Kidney (tissue), 14 donors: ENCODE results near the gene CAMTA1. TPM values are rescaled to one million over a fixed set of nuclear protein-coding genes. Genes with fewer than 3 reads are reported as not detected.

Experiments used
- DNase-seq, 5 donors: peaks; one replicate each; pipeline ENCODE4 v3.0.0-alpha.2; 2013 to 2020
- FAIRE-seq: peaks from 2 replicates; lab custom pipeline; 2012; peaks lifted over from hg19 to GRCh38; lab: Jason Lieb, UNC
- H3K27ac ChIP-seq, 2 donors: one replicate each; pipeline ENCODE4 v1.7.0; 2013; ENCODE audit warnings: low read depth in 2 of 2, low read length in 2 of 2, inconsistent platforms in 1 of 2
- H3K27me3 ChIP-seq: one replicate; pipeline ENCODE4 v1.7.1; 2013; ENCODE audit warnings: low read length, inconsistent platforms; ENCODE audit not compliant: control insufficient read depth, insufficient read depth
- H3K36me3 ChIP-seq, 3 donors: one replicate each; pipeline versions ENCODE4 v1.7.0 to v1.7.1; 2013; ENCODE audit warnings: low read length in 3 of 3, control low read depth in 1 of 3, inconsistent platforms in 1 of 3; ENCODE audit not compliant: insufficient read depth in 3 of 3, control insufficient read depth in 2 of 3
- H3K4me1 ChIP-seq, 3 donors: one replicate each; pipeline versions ENCODE4 v1.7.0 to v1.7.1; 2013; ENCODE audit warnings: low read length in 3 of 3, inconsistent platforms in 1 of 3, low read depth in 1 of 3; ENCODE audit not compliant: control insufficient read depth in 2 of 3, insufficient read depth in 2 of 3
- H3K4me3 ChIP-seq, 3 donors: one replicate each; pipeline versions ENCODE4 v1.7.0 to v1.8.1; 2013; ENCODE audit warnings: low read length in 3 of 3, control low read depth in 1 of 3, inconsistent platforms in 1 of 3
- H3K9ac ChIP-seq, 3 donors: one replicate each; pipeline versions ENCODE4 v1.7.0 to v1.7.1; 2013; ENCODE audit warnings: low read length in 3 of 3, control low read depth in 1 of 3, inconsistent platforms in 1 of 3
- H3K9me3 ChIP-seq, 3 donors: one replicate each; pipeline versions ENCODE4 v1.7.0 to v1.7.1; 2013; ENCODE audit warnings: low read length in 3 of 3, control low read depth in 1 of 3, inconsistent platforms in 1 of 3; ENCODE audit not compliant: control insufficient read depth in 2 of 3, insufficient read depth in 1 of 3
- CTCF ChIP-seq: IDR thresholded peaks from 3 replicates; pipeline ENCODE4 v1.5.1; 2012; ENCODE audit warnings: mild to moderate bottlenecking, moderate library complexity, borderline replicate concordance; ENCODE audit not compliant: insufficient read depth; ENCODE audit errors: extremely low read depth
- intact Hi-C: fragments of 100-400 bp; cut with DNase I; formaldehyde crosslinking; loops from one replicate; pipeline ENCODE4 v1.11.1; 2022
- polyA plus RNA-seq: library from polyadenylated mRNA; stranded (reverse); fragments of 350-450 nt; fragmentation: Illumina TruSeq; extraction: RNeasy Lipid Tissue Mini Kit (QIAGEN cat#74804); gene quantifications from one replicate; pipeline ENCODE4 v1.2.3, GENCODE V29; 2014; ENCODE audit warnings: low read depth, low replicate concordance; ENCODE audit not compliant: insufficient read depth
- total RNA-seq: library from RNA; stranded (reverse); fragmentation: NEBNext Ultra II Directional; extraction: Animal tissue kit (Norgen Biotek cat#: 25700); gene quantifications from one replicate; pipeline ENCODE4 v1.2.1, GENCODE V29; 2021
- donor health status: control.
- donor health status: control.
- donor health status: control.
- donor health status: control.
- donor health status: control.
- donor health status: DM: yes; HTN: yes; CAD: no.
- donor health status: Normal renal cell carcinoma (clear cell type).

Gene CAMTA1
- total and polyA plus RNA-seq, 2 donors from 2014 or later = 79.0 to 170 TPM

GRCh38 chr1:7401814-7402547 is 616.7 kb downstream of the CAMTA1 start:
- H3K9ac ChIP-seq = no peak overlapping the region
- no peak overlapping the region for H3K4me3 ChIP-seq
- intact Hi-C loops = no loop called here
- H3K4me1 ChIP-seq = no peaks in the 10 kb centered on the region
- no peak for TF ChIP-seq CTCF
- DNase-seq (no peak), FAIRE-seq (no peak)
- peaks cover 0 to 4% (median 0%) of the 10 kb centered on the region in 3 donors for H3K9me3 ChIP-seq
- no peaks in the 10 kb centered on the region for H3K36me3 ChIP-seq
- H3K27ac ChIP-seq = no peak overlapping the region
- H3K27me3 ChIP-seq = no peaks in the 10 kb centered on the region

DNA sequence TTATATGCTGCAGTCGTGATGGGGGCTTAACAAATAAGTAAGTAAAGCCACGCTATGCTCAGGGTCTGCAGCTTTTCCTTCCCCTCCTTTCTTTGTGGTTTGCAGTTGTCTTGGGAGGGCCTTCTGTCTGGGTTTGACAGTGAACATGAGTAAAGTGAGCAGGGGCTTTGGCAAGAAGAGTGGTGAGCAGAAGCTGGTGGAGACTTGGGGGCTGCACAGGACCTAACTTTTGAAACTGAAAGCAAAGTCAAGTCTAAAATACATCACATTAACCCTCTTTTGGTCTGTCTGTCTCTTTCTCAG is 617.2 kb downstream of the CAMTA1 start:
- Histone ChIP-seq H3K27ac (no peak overlapping the region), H3K4me3 (no peak overlapping the region), H3K36me3 (no peaks in the 10 kb centered on the region), H3K9me3 (peaks cover 0 to 4% (median 0%) of the 10 kb centered on the region in 3 donors), H3K9ac (no peak overlapping the region), H3K4me1 (no peaks in the 10 kb centered on the region), H3K27me3 (no peaks in the 10 kb centered on the region)
- FAIRE-seq (no peak), DNase-seq (peak in 1 of 5 donors; percentile 23)
- intact Hi-C loops = no loop called here
- no peak for TF ChIP-seq CTCF

- no peak overlapping the region for H3K27ac ChIP-seq
- TF ChIP-seq CTCF = no peak
- no peaks in the 10 kb centered on the region for H3K4me1 ChIP-seq
- no peak overlapping the region for H3K9ac ChIP-seq
- intact Hi-C loops = no loop called here
- H3K36me3 ChIP-seq = no peaks in the 10 kb centered on the region
- H3K27me3 ChIP-seq = no peaks in the 10 kb centered on the region
- H3K4me3 ChIP-seq = no peak overlapping the region
- FAIRE-seq (no peak), DNase-seq (no peak)
- peaks cover 0 to 4% (median 0%) of the 10 kb centered on the region in 3 donors for H3K9me3 ChIP-seq
Observed at GRCh38 chr1:7403265-7404045, 618.2 kb downstream of the CAMTA1 start.
